Kidney tubule cell (primary cell): ENCODE data around the gene SEL1L3.

Source experiments
- DNase-seq: peaks from one replicate; pipeline ENCODE4 v3.0.0-alpha.2; 2018; ENCODE audit warnings: low spot score

Gene SEL1L3

GRCh38 chr4:25847329-25847728, 15.5 kb downstream of the SEL1L3 start:
- no peak for DNase-seq

- DNase-seq = no peak
These were observed 16.7 kb downstream of the SEL1L3 start for GRCh38 chr4:25845841-25846653.

- no peak for DNase-seq
These were observed 17.7 kb downstream of the SEL1L3 start for GRCh38 chr4:25844961-25845712.

GRCh38 chr4:25843340-25844097, 19.3 kb downstream of the SEL1L3 start:
- peak; percentile 88 for DNase-seq

GRCh38 chr4:25842229-25842845, 20.5 kb downstream of the SEL1L3 start:
- DNase-seq = no peak

GRCh38 chr4:25839687-25840086, 23.1 kb downstream of the SEL1L3 start:
- DNase-seq = no peak

- DNase-seq = no peak
These were observed 23.6 kb downstream of the SEL1L3 start for GRCh38 chr4:25839233-25839632.

GRCh38 chr4:25838526-25838925, 24.3 kb downstream of the SEL1L3 start:
- DNase-seq = no peak

- no peak for DNase-seq
These were observed 25.7 kb downstream of the SEL1L3 start for GRCh38 chr4:25837107-25837506.

- DNase-seq = no peak
These were observed 27.4 kb downstream of the SEL1L3 start for GRCh38 chr4:25835384-25835783.

- DNase-seq = no peak
These were observed 28.2 kb downstream of the SEL1L3 start for GRCh38 chr4:25834411-25835107.

GRCh38 chr4:25830548-25830947, 32.2 kb downstream of the SEL1L3 start:
- no peak for DNase-seq

- DNase-seq = no peak
These were observed 34.9 kb downstream of the SEL1L3 start for GRCh38 chr4:25827897-25828296.

- DNase-seq = no peak
These were observed 35.4 kb downstream of the SEL1L3 start for GRCh38 chr4:25827373-25827772.

- DNase-seq = no peak
These were observed 36.6 kb downstream of the SEL1L3 start for GRCh38 chr4:25826074-25826752.

GRCh38 chr4:25823632-25824031, 39.2 kb downstream of the SEL1L3 start:
- DNase-seq = no peak

GRCh38 chr4:25821899-25822298, 40.9 kb downstream of the SEL1L3 start:
- no peak for DNase-seq

GRCh38 chr4:25821267-25821666, 41.5 kb downstream of the SEL1L3 start:
- DNase-seq = no peak

GRCh38 chr4:25818876-25819275, 43.9 kb downstream of the SEL1L3 start:
- DNase-seq = no peak

GRCh38 chr4:25818371-25818871, 44.4 kb downstream of the SEL1L3 start:
- no peak for DNase-seq
